Kidney (tissue), 14 donors: ENCODE data around the gene YPEL3. TPM values are rescaled to one million over a fixed set of nuclear protein-coding genes. Genes with fewer than 3 reads are reported as not detected.

Experiments
- DNase-seq, 5 donors: peaks; one replicate each; pipeline ENCODE4 v3.0.0-alpha.2; 2013 to 2020
- FAIRE-seq: peaks from 2 replicates; lab custom pipeline; 2012; peaks lifted over from hg19 to GRCh38; lab: Jason Lieb, UNC
- H3K27ac ChIP-seq, 2 donors: one replicate each; pipeline ENCODE4 v1.7.0; 2013; ENCODE audit warnings: low read depth in 2 of 2, low read length in 2 of 2, inconsistent platforms in 1 of 2
- H3K27me3 ChIP-seq: one replicate; pipeline ENCODE4 v1.7.1; 2013; ENCODE audit warnings: low read length, inconsistent platforms; ENCODE audit not compliant: control insufficient read depth, insufficient read depth
- H3K36me3 ChIP-seq, 3 donors: one replicate each; pipeline versions ENCODE4 v1.7.0 to v1.7.1; 2013; ENCODE audit warnings: low read length in 3 of 3, control low read depth in 1 of 3, inconsistent platforms in 1 of 3; ENCODE audit not compliant: insufficient read depth in 3 of 3, control insufficient read depth in 2 of 3
- H3K4me1 ChIP-seq, 3 donors: one replicate each; pipeline versions ENCODE4 v1.7.0 to v1.7.1; 2013; ENCODE audit warnings: low read length in 3 of 3, inconsistent platforms in 1 of 3, low read depth in 1 of 3; ENCODE audit not compliant: control insufficient read depth in 2 of 3, insufficient read depth in 2 of 3
- H3K4me3 ChIP-seq, 3 donors: one replicate each; pipeline versions ENCODE4 v1.7.0 to v1.8.1; 2013; ENCODE audit warnings: low read length in 3 of 3, control low read depth in 1 of 3, inconsistent platforms in 1 of 3
- H3K9ac ChIP-seq, 3 donors: one replicate each; pipeline versions ENCODE4 v1.7.0 to v1.7.1; 2013; ENCODE audit warnings: low read length in 3 of 3, control low read depth in 1 of 3, inconsistent platforms in 1 of 3
- H3K9me3 ChIP-seq, 3 donors: one replicate each; pipeline versions ENCODE4 v1.7.0 to v1.7.1; 2013; ENCODE audit warnings: low read length in 3 of 3, control low read depth in 1 of 3, inconsistent platforms in 1 of 3; ENCODE audit not compliant: control insufficient read depth in 2 of 3, insufficient read depth in 1 of 3
- CTCF ChIP-seq: IDR thresholded peaks from 3 replicates; pipeline ENCODE4 v1.5.1; 2012; ENCODE audit warnings: mild to moderate bottlenecking, moderate library complexity, borderline replicate concordance; ENCODE audit not compliant: insufficient read depth; ENCODE audit errors: extremely low read depth
- intact Hi-C: fragments of 100-400 bp; cut with DNase I; formaldehyde crosslinking; loops from one replicate; pipeline ENCODE4 v1.11.1; 2022
- polyA plus RNA-seq: library from polyadenylated mRNA; stranded (reverse); fragments of 350-450 nt; fragmentation: Illumina TruSeq; extraction: RNeasy Lipid Tissue Mini Kit (QIAGEN cat#74804); gene quantifications from one replicate; pipeline ENCODE4 v1.2.3, GENCODE V29; 2014; ENCODE audit warnings: low read depth, low replicate concordance; ENCODE audit not compliant: insufficient read depth
- total RNA-seq: library from RNA; stranded (reverse); fragmentation: NEBNext Ultra II Directional; extraction: Animal tissue kit (Norgen Biotek cat#: 25700); gene quantifications from one replicate; pipeline ENCODE4 v1.2.1, GENCODE V29; 2021
- donor health status: control.
- donor health status: control.
- donor health status: control.
- donor health status: control.
- donor health status: control.
- donor health status: DM: yes; HTN: yes; CAD: no.
- donor health status: Normal renal cell carcinoma (clear cell type).

The YPEL3 gene
- total and polyA plus RNA-seq, 2 donors from 2014 or later: 40.0 to 107 TPM

- Histone ChIP-seq H3K27ac (no peak overlapping the region), H3K36me3 (peaks cover 0 to 5% (median 0%) of the 10 kb centered on the region in 3 donors), H3K9me3 (no peaks in the 10 kb centered on the region), H3K9ac (no peak overlapping the region), H3K4me3 (no peak overlapping the region), H3K4me1 (no peaks in the 10 kb centered on the region), H3K27me3 (no peaks in the 10 kb centered on the region)
- intact Hi-C loops: no loop called here
- DNase-seq: no peak
- TF ChIP-seq CTCF: no peak
- FAIRE-seq: no peak
Observed at GRCh38 chr16:30104090-30104489, 8.1 kb upstream of the YPEL3 start.

- H3K9me3 ChIP-seq: peaks cover 0 to 10% (median 0%) of the 10 kb centered on the region in 3 donors
- peaks cover 0 to 26% (median 15%) of the 10 kb centered on the region in 3 donors for H3K4me1 ChIP-seq
- H3K27me3 ChIP-seq: no peaks in the 10 kb centered on the region
- peak overlapping the region in 2 of 3 donors; percentile 59 to 69 for H3K4me3 ChIP-seq
- DNase-seq: no peak
- no peak for FAIRE-seq
- intact Hi-C loops: no loop called here
- H3K36me3 ChIP-seq: peaks cover 4 to 10% (median 5%) of the 10 kb centered on the region in 3 donors
- H3K9ac ChIP-seq: peak overlapping the region in 1 of 3 donors; percentile 30
- no peak for TF ChIP-seq CTCF
- peak overlapping the region in 1 of 2 donors; percentile 92 for H3K27ac ChIP-seq
Observed at GRCh38 chr16:30096862-30097563, 1.0 kb upstream of the YPEL3 start.

GRCh38 chr16:30095166-30096078 lies 591 bp downstream of the YPEL3 start:
- TF ChIP-seq CTCF: no peak
- H3K36me3 ChIP-seq: peaks cover 4 to 10% (median 5%) of the 10 kb centered on the region in 3 donors
- H3K9me3 ChIP-seq: peaks cover 0 to 10% (median 0%) of the 10 kb centered on the region in 3 donors
- DNase-seq (peak in 3 of 5 donors; percentile 47 to 84 (median 56)), FAIRE-seq (no peak)
- H3K4me1 ChIP-seq: peaks cover 0 to 26% (median 16%) of the 10 kb centered on the region in 3 donors
- peak overlapping the region; percentile 59 to 93 (median 93) for H3K9ac ChIP-seq
- peak overlapping the region; percentile 82 to 90 for H3K27ac ChIP-seq
- intact Hi-C loops: no loop called here
- H3K27me3 ChIP-seq: no peaks in the 10 kb centered on the region
- peak overlapping the region; percentile 66 to 87 (median 86) for H3K4me3 ChIP-seq
